ENCODE data around the gene C5orf63. TPM values are rescaled to one million over a fixed set of nuclear protein-coding genes. Genes with fewer than 3 reads are reported as not detected.

The C5orf63 gene
- total and polyA plus RNA-seq, 2 of the 13 experiments (the other 11 are each of a cell fraction or from before 2014, with no cell fraction given) = 7.9 to 8.8 TPM

DNA sequence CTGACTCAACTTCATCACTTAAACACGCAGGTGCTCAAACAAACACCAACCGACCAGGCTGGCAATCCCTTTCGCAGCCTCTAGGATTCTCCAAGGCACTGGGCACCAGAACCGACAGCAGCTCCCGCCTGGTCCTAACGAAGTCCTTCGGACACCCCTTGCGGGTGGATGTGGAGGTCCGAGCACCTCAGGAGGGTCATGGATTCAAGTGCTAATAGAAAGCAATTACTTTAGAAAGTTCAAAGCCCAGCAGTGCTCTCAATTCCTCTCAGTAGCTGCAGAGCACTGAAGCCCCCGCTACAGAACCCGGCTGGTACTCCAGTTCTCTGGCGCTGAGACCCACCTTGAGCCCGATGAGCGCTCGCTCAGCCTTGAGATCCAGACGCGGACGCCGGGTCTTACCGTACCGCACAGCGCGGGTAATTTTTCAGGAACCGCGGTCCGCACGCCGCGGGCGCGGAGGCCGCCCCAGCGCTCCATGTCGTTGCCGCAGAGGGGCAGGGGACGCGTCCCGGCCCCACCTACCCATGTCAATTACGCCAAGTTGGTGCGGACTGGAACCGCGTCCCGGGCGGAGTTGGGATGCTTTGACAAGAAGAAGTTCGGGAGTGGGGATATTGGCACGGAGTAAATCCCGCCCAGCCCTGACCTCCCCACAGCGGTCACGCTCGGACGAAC is 43.6 kb downstream of the C5orf63 start:
- Histone ChIP-seq H3K27ac (ENCODE audit: extremely low read length, insufficient read depth, low read length) (peak overlapping the region; percentile 78), H3K27me3 (ENCODE audit: control insufficient read depth in 1 of 2, insufficient read depth in 2 of 2, low read length in 2 of 2) (no peaks in the 10 kb centered on the region), H3K4me3 (replicated peaks in 1 of 3; ENCODE audit: insufficient read depth in 1 of 3, low read depth in 2 of 3, low read length in 3 of 3) (peak overlapping the region; percentile 60 to 90 (median 88)), H3K9me3 (ENCODE audit: low read length) (no peaks in the 10 kb centered on the region), H4K20me1 (ENCODE audit: insufficient read depth, low read length) (no peaks in the 10 kb centered on the region), H3K9ac (ENCODE audit: insufficient read depth, low read depth, low read length) (peak overlapping the region; percentile 79), H3K36me3 (replicated peaks in 1 of 2; ENCODE audit: control insufficient read depth in 1 of 2, insufficient read depth in 2 of 2, low read length in 2 of 2) (no peaks in the 10 kb centered on the region), H3K4me2 (ENCODE audit: low read depth, low read length) (peak overlapping the region; percentile 81), H3K4me1 (ENCODE audit: insufficient read depth, low read length) (peaks cover 54% of the 10 kb centered on the region), H3K79me2 (ENCODE audit: insufficient read depth, low read length) (no peaks in the 10 kb centered on the region), H2AFZ (ENCODE audit: low read length) (no peak overlapping the region)
- CTCF ChIA-PET (ENCODE audit: low intra/inter-chr PET ratio, low total read pairs) = no interaction called here
- ATAC-seq = peak; percentile 70
- FAIRE-seq = no peak
- peak; percentile 66 for DNase-seq (ENCODE audit: low spot score)
- POLR2A ChIA-PET = interaction anchor here (1.0 to 3.5 kb wide), 3 partner anchors 9 to 252 kb away, joined by 4 to 23 read pairs (median 5); partner anchors contain the start of genes C5orf63 and LMNB1
- intact Hi-C loops (cut with micrococcal nuclease; ENCODE audit: unreplicated experiment) (loop anchor here (1.0 to 10.0 kb wide), 6 partner anchors 44 to 665 kb away; partner anchors contain the start of gene C5orf63), in situ Hi-C loops (cut with HindIII; ENCODE audit: extremely low pct_ligation_motif_present, low pct_unique_long_range_greater_than_20kb) (loop anchor here (25.0 kb wide), 1 partner anchor 367 kb away; no protein-coding TSS in a partner anchor)
- BruUV-seq (replicated peaks) = TSS peak; percentile 52
- no CpG with 5 or more reads among the region's 51 CpGs for WGBS (ENCODE audit: low lambda C conversion rate)
- TF ChIP-seq ASH2L (IDR thresholded peaks at IDR 0.05; ENCODE audit: insufficient read length, low read depth, low read length) (peak; percentile 6), NFKB2 (CRISPR knock-in tag; IDR thresholded peaks at IDR 0.05; ENCODE audit: borderline replicate concordance) (no peak), NCOA2 (CRISPR knock-in tag; IDR thresholded peaks at IDR 0.05) (no peak), ZNF746 (CRISPR knock-in tag; IDR thresholded peaks at IDR 0.05) (peak; percentile 16; the same call in 1 of the 2 replicates), ATF6 (CRISPR knock-in tag; conservative IDR thresholded peaks at IDR 0.05) (no peak), FOSL2 (CRISPR knock-in tag; IDR thresholded peaks at IDR 0.05) (0 out of 2 replicates have a peak, but pooled peaks have one; percentile 5), KDM2A (CRISPR knock-in tag; IDR thresholded peaks at IDR 0.05; ENCODE audit: borderline replicate concordance, low read depth) (peak; percentile 24; the same call in 1 of the 2 replicates), ZNF552 (CRISPR knock-in tag; IDR thresholded peaks at IDR 0.05; ENCODE audit: borderline replicate concordance) (peak; percentile 17; the same call in 1 of the 2 replicates), KDM5B (CRISPR knock-in tag; IDR thresholded peaks at IDR 0.05; ENCODE audit: borderline replicate concordance) (no peak), GZF1 (CRISPR knock-in tag; IDR thresholded peaks at IDR 0.05) (peak; percentile 29; the same call in 1 of the 2 replicates), ZNF619 (CRISPR knock-in tag; IDR thresholded peaks at IDR 0.05) (peak; percentile 14; the same call in 1 of the 2 replicates), HMG20A (CRISPR knock-in tag; IDR thresholded peaks at IDR 0.05; ENCODE audit: borderline replicate concordance) (no peak; the same call in 1 of the 2 replicates), REPIN1 (CRISPR knock-in tag; IDR thresholded peaks at IDR 0.05; ENCODE audit: borderline replicate concordance, low read depth) (no peak), XBP1 (CRISPR knock-in tag; IDR thresholded peaks at IDR 0.05) (no peak), CREB1 (IDR thresholded peaks at IDR 0.05) (no peak), CREB1 (CRISPR knock-in tag; IDR thresholded peaks at IDR 0.05) (no peak), KMT2A (CRISPR knock-in tag; IDR thresholded peaks at IDR 0.05) (0 out of 2 replicates have a peak, but pooled peaks have one; percentile 20), PAF1 (CRISPR knock-in tag; IDR thresholded peaks at IDR 0.05) (no peak), WIZ (CRISPR knock-in tag; IDR thresholded peaks at IDR 0.05) (no peak), MTF2 (CRISPR knock-in tag; IDR thresholded peaks at IDR 0.05; ENCODE audit: borderline replicate concordance) (peak; percentile 2; the same call in 1 of the 2 replicates)
- TF ChIP-seq, protein P1, sequence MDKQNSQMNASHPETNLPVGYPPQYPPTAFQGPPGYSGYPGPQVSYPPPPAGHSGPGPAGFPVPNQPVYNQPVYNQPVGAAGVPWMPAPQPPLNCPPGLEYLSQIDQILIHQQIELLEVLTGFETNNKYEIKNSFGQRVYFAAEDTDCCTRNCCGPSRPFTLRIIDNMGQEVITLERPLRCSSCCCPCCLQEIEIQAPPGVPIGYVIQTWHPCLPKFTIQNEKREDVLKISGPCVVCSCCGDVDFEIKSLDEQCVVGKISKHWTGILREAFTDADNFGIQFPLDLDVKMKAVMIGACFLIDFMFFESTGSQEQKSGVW (CRISPR knock-in tag; IDR thresholded peaks at IDR 0.05; ENCODE audit: borderline replicate concordance) = 0 out of 2 replicates have a peak, but pooled peaks have one; percentile 23
